K562 (cell line): ENCODE results near the gene GABRB1. TPM values are rescaled to one million over a fixed set of nuclear protein-coding genes. Genes with fewer than 3 reads are reported as not detected.
A peak's percentile ranks its signal among the peaks of the same experiment; 100 is the strongest.

ENCODE experiments used
- NR2C2 ChIP-seq, 2 experiments: fragments of 200-800 bp in 1 of 2; sonication (Bioruptor generic) in 1 of 2; sonication (generic) in 1 of 2; formaldehyde crosslinking in 1 of 2; IDR thresholded peaks; 2 replicates each; pipeline versions ENCODE4 v1.6.1 to v1.8.0; 2016 to 2022; ENCODE audit warnings: mild to moderate bottlenecking in 1 of 2, missing compliant biosample characterization in 1 of 2, missing genetic modification characterization in 1 of 2, missing genetic modification reagents in 1 of 2
- polyA plus RNA-seq, 8 experiments: library from polyadenylated mRNA; depleted of rRNA in 4 of 8; stranded (reverse) in 5 of 8; unstranded in 3 of 8; fragments of >200 nt; fragmentation: Nextera tagmentation in 2 of 8; fragmentation: Illumina TruSeq in 1 of 8; extraction: Ambion mirVana in 2 of 8; extraction: Trizol in 1 of 8; gene quantifications; 2 replicates each; pipeline versions ENCODE4 v1.2.1 to v1.2.3, GENCODE V29; 2011 to 2014; ENCODE audit warnings: inconsistent platforms in 1 of 8, missing spikeins in 1 of 8
- total RNA-seq, 7 experiments: library from RNA; depleted of rRNA in 6 of 7; stranded (reverse); fragments of >200 nt in 6 of 7; fragmentation: Illumina TruSeq in 2 of 7; extraction: Trizol in 2 of 7; gene quantifications; 2 replicates each; pipeline versions ENCODE4 v1.2.1 to v1.2.3, GENCODE V29; 2011 to 2021; ENCODE audit warnings: low replicate concordance in 1 of 7
- TF ChIP-seq, protein P1 (sequence below): fragments of 200-600 bp; sonication (generic); IDR thresholded peaks from one replicate; pipeline ENCODE4 v1.6.1; 2012; ENCODE audit warnings: mild to moderate bottlenecking, low read depth, low read length, inconsistent platforms

Gene GABRB1
- total and polyA plus RNA-seq, 9 of the 15 experiments (the other 6 are each of a cell fraction or from before 2014, with no cell fraction given): not detected

- TF ChIP-seq, protein P1, sequence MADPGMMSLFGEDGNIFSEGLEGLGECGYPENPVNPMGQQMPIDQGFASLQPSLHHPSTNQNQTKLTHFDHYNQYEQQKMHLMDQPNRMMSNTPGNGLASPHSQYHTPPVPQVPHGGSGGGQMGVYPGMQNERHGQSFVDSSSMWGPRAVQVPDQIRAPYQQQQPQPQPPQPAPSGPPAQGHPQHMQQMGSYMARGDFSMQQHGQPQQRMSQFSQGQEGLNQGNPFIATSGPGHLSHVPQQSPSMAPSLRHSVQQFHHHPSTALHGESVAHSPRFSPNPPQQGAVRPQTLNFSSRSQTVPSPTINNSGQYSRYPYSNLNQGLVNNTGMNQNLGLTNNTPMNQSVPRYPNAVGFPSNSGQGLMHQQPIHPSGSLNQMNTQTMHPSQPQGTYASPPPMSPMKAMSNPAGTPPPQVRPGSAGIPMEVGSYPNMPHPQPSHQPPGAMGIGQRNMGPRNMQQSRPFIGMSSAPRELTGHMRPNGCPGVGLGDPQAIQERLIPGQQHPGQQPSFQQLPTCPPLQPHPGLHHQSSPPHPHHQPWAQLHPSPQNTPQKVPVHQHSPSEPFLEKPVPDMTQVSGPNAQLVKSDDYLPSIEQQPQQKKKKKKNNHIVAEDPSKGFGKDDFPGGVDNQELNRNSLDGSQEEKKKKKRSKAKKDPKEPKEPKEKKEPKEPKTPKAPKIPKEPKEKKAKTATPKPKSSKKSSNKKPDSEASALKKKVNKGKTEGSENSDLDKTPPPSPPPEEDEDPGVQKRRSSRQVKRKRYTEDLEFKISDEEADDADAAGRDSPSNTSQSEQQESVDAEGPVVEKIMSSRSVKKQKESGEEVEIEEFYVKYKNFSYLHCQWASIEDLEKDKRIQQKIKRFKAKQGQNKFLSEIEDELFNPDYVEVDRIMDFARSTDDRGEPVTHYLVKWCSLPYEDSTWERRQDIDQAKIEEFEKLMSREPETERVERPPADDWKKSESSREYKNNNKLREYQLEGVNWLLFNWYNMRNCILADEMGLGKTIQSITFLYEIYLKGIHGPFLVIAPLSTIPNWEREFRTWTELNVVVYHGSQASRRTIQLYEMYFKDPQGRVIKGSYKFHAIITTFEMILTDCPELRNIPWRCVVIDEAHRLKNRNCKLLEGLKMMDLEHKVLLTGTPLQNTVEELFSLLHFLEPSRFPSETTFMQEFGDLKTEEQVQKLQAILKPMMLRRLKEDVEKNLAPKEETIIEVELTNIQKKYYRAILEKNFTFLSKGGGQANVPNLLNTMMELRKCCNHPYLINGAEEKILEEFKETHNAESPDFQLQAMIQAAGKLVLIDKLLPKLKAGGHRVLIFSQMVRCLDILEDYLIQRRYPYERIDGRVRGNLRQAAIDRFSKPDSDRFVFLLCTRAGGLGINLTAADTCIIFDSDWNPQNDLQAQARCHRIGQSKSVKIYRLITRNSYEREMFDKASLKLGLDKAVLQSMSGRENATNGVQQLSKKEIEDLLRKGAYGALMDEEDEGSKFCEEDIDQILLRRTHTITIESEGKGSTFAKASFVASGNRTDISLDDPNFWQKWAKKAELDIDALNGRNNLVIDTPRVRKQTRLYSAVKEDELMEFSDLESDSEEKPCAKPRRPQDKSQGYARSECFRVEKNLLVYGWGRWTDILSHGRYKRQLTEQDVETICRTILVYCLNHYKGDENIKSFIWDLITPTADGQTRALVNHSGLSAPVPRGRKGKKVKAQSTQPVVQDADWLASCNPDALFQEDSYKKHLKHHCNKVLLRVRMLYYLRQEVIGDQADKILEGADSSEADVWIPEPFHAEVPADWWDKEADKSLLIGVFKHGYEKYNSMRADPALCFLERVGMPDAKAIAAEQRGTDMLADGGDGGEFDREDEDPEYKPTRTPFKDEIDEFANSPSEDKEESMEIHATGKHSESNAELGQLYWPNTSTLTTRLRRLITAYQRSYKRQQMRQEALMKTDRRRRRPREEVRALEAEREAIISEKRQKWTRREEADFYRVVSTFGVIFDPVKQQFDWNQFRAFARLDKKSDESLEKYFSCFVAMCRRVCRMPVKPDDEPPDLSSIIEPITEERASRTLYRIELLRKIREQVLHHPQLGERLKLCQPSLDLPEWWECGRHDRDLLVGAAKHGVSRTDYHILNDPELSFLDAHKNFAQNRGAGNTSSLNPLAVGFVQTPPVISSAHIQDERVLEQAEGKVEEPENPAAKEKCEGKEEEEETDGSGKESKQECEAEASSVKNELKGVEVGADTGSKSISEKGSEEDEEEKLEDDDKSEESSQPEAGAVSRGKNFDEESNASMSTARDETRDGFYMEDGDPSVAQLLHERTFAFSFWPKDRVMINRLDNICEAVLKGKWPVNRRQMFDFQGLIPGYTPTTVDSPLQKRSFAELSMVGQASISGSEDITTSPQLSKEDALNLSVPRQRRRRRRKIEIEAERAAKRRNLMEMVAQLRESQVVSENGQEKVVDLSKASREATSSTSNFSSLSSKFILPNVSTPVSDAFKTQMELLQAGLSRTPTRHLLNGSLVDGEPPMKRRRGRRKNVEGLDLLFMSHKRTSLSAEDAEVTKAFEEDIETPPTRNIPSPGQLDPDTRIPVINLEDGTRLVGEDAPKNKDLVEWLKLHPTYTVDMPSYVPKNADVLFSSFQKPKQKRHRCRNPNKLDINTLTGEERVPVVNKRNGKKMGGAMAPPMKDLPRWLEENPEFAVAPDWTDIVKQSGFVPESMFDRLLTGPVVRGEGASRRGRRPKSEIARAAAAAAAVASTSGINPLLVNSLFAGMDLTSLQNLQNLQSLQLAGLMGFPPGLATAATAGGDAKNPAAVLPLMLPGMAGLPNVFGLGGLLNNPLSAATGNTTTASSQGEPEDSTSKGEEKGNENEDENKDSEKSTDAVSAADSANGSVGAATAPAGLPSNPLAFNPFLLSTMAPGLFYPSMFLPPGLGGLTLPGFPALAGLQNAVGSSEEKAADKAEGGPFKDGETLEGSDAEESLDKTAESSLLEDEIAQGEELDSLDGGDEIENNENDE: no peak
- no peak for TF ChIP-seq NR2C2 (CRISPR knock-in tag; IDR thresholded peaks at IDR 0.05)
- peak; percentile 25; the same call in 1 of the 2 replicates for TF ChIP-seq NR2C2 (tag; IDR thresholded peaks at IDR 0.05)
These were observed 20.4 kb upstream of the GABRB1 start (continued) for GRCh38 chr4:47010912-47011446.
